ENCODE data around the gene TENM4. TPM values are rescaled to one million over a fixed set of nuclear protein-coding genes. Genes with fewer than 3 reads are reported as not detected.

TENM4 gene
- total RNA-seq, 1 donor from 2014 or later: 3.8 TPM

DNA sequence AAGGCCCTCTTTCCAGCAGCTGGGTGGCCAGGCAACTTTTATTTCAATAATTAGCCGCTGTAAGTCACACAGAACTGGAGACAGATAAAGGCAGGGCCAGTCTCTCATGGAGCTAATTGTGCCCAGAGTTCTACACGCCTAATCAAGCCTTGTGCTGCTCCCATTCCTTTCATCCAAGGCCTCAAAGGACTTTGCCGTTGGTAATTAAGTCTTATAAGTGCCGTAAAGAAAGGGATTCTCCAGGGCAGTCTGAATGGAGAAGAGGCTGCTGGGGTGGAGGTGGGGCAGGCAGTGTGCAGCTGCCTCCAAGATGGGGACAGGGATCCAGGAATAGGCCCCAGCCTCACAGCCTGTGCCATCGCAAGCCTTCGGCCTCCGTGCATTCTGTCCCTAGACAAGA, 357.9 kb downstream of the TENM4 start:
- DNase-seq (ENCODE audit: low spot score): no peak
- TF ChIP-seq CTCF (IDR thresholded peaks at IDR 0.05): no peak
- Mint-ChIP-seq H3K27me3 (ENCODE audit: low read depth) (no peaks in the 10 kb centered on the region), H3K27ac (ENCODE audit: unreplicated experiment) (no peak overlapping the region), H3K36me3 (ENCODE audit: low read depth) (no peaks in the 10 kb centered on the region), H3K9me3 (ENCODE audit: low read depth) (no peaks in the 10 kb centered on the region), H3K4me1 (ENCODE audit: low read depth) (peaks cover 51% of the 10 kb centered on the region), H3K4me3 (ENCODE audit: unreplicated experiment) (no peak overlapping the region)

DNA sequence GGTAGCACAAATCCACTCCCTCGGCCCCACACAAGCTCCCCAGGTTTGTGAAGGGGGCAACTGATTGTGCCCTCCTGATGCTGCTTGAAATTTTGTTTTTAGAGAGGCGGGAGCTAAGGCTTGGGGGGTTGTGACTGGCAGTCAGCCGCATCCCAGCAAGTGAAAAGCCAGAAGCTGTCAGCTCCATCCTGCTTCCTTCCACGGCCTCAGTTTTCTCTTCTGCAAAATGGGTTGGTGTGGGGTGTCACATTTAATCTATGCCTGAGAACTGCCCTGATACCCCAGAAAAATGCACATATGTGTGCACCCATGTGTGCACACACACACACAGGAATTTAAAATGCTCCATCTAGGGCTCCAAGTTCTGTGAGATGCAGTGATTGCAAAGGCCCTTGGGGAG, 358.6 kb downstream of the TENM4 start:
- Mint-ChIP-seq H3K27me3 (ENCODE audit: low read depth) (no peaks in the 10 kb centered on the region), H3K4me3 (ENCODE audit: unreplicated experiment) (no peak overlapping the region), H3K4me1 (ENCODE audit: low read depth) (peaks cover 51% of the 10 kb centered on the region), H3K36me3 (ENCODE audit: low read depth) (no peaks in the 10 kb centered on the region), H3K9me3 (ENCODE audit: low read depth) (no peaks in the 10 kb centered on the region), H3K27ac (ENCODE audit: unreplicated experiment) (no peak overlapping the region)
- no peak for DNase-seq (ENCODE audit: low spot score)
- TF ChIP-seq CTCF (IDR thresholded peaks at IDR 0.05): no peak

- TF ChIP-seq CTCF (IDR thresholded peaks at IDR 0.05): no peak
- Mint-ChIP-seq H3K27ac (ENCODE audit: unreplicated experiment) (no peak overlapping the region), H3K4me3 (ENCODE audit: unreplicated experiment) (no peak overlapping the region), H3K4me1 (ENCODE audit: low read depth) (peaks cover 49% of the 10 kb centered on the region), H3K9me3 (ENCODE audit: low read depth) (no peaks in the 10 kb centered on the region), H3K27me3 (ENCODE audit: low read depth) (no peaks in the 10 kb centered on the region), H3K36me3 (ENCODE audit: low read depth) (no peaks in the 10 kb centered on the region)
- no peak for DNase-seq (ENCODE audit: low spot score)
Measured at GRCh38 chr11:79081471-79082031, 359.3 kb downstream of the TENM4 start.

DNA sequence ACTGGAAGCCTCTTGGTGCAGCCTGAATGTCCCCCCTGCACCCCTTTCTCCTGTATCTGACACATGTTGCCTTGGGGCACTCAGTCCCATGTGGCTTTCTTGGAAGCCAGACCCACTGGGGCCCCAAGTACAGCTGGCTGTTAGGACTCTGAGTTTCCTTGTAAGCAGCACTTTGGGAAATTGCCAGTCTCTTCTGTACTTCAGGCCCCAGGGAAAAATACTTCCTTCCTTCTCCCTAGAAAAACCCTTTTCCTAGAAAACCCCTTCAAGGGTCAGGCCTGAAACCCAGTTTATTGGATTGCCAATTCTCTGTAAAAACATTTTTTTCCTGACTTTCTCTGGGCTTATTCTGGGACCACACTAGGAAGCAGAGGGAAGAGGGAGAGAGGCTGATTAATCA, 360.3 kb downstream of the TENM4 start:
- TF ChIP-seq CTCF (IDR thresholded peaks at IDR 0.05): no peak
- Mint-ChIP-seq H3K4me3 (ENCODE audit: unreplicated experiment) (no peak overlapping the region), H3K4me1 (ENCODE audit: low read depth) (peaks cover 44% of the 10 kb centered on the region), H3K9me3 (ENCODE audit: low read depth) (no peaks in the 10 kb centered on the region), H3K27ac (ENCODE audit: unreplicated experiment) (no peak overlapping the region), H3K27me3 (ENCODE audit: low read depth) (no peaks in the 10 kb centered on the region), H3K36me3 (ENCODE audit: low read depth) (no peaks in the 10 kb centered on the region)
- no peak for DNase-seq (ENCODE audit: low spot score)

- DNase-seq (ENCODE audit: low spot score): no peak
- Mint-ChIP-seq H3K9me3 (ENCODE audit: low read depth) (no peaks in the 10 kb centered on the region), H3K36me3 (ENCODE audit: low read depth) (no peaks in the 10 kb centered on the region), H3K4me3 (ENCODE audit: unreplicated experiment) (no peak overlapping the region), H3K27me3 (ENCODE audit: low read depth) (no peaks in the 10 kb centered on the region), H3K27ac (ENCODE audit: unreplicated experiment) (peak overlapping the region; percentile 51), H3K4me1 (ENCODE audit: low read depth) (peaks cover 43% of the 10 kb centered on the region)
- TF ChIP-seq CTCF (IDR thresholded peaks at IDR 0.05): no peak
Measured at GRCh38 chr11:79078999-79079398, 361.8 kb downstream of the TENM4 start.

Measured in chondrocyte (in vitro differentiated cells).